ENCODE data around the gene GPHB5.

GRCh38 chr14:63300854-63301253, 17.9 kb downstream of the GPHB5 start:
- no peak for TF ChIP-seq CTCF (IDR thresholded peaks at IDR 0.05; ENCODE audit: insufficient read depth, low read depth, low read length)
- no peak for TF ChIP-seq EZH2 (IDR thresholded peaks at IDR 0.05; ENCODE audit: insufficient read depth, low read length)
